BJ (cell line): ENCODE results near the gene GULP1. TPM values are rescaled to one million over a fixed set of nuclear protein-coding genes. Genes with fewer than 3 reads are reported as not detected.

Source experiments
- CTCF ChIA-PET: fragments of 350-600 bp; formaldehyde crosslinking; extraction: SDS; loops from one replicate; lab custom pipeline; 2021; ENCODE audit warnings: antibody characterized with exemption, inconsistent platforms; lab: Yijun Ruan, JAX
- POLR2A ChIA-PET: fragments of 300-600 bp; sonication (Branson Sonifier 250); formaldehyde crosslinking; extraction: SDS; loops from one replicate; lab custom pipeline; 2021; ENCODE audit warnings: antibody characterized with exemption; lab: Charles Lee
- DNase-seq: peaks from one replicate; pipeline ENCODE4 v3.0.0-alpha.2; 2011; ENCODE audit warnings: low read depth
- H3K27me3 ChIP-seq: 2 replicates; pipeline ENCODE4 v1.6.0; 2011; ENCODE audit warnings: low read length; ENCODE audit not compliant: control insufficient read depth, insufficient read depth
- H3K36me3 ChIP-seq: 2 replicates; pipeline ENCODE4 v1.5.1; 2011; ENCODE audit warnings: low read length; ENCODE audit not compliant: control insufficient read depth, insufficient read depth
- H3K4me3 ChIP-seq: 2 replicates; pipeline ENCODE4 v1.5.1; 2011; ENCODE audit warnings: low read depth, mild to moderate bottlenecking, control low read depth, low read length
- CTCF ChIP-seq: IDR thresholded peaks from 2 replicates; pipeline ENCODE4 v1.5.1; 2011; ENCODE audit warnings: low read depth, mild to moderate bottlenecking, control low read depth, inconsistent platforms, low read length, moderate library complexity; ENCODE audit not compliant: insufficient read depth
- polyA plus RNA-seq: library from polyadenylated mRNA; depleted of rRNA; stranded (reverse); fragments of >200 nt; gene quantifications from 2 replicates; pipeline ENCODE4 v1.2.3, GENCODE V29; 2011

Gene GULP1
- polyA plus RNA-seq, 1 experiment, result 31.0 TPM

- H3K27me3 ChIP-seq, result no peaks in the 10 kb centered on the region
- H3K36me3 ChIP-seq, result no peaks in the 10 kb centered on the region
- POLR2A ChIA-PET, result no interaction called here
- DNase-seq, result no peak
- CTCF ChIA-PET, result interaction anchor here (0.6 kb wide), 1 partner anchor 24 kb away, joined by 3 read pairs; no protein-coding TSS in a partner anchor
- H3K4me3 ChIP-seq, result no peak overlapping the region
- TF ChIP-seq CTCF, result no peak
These were observed 181.6 kb downstream of the GULP1 start for GRCh38 chr2:188473306-188473705.

GRCh38 chr2:188474316-188474715, 182.6 kb downstream of the GULP1 start:
- Histone ChIP-seq H3K4me3 (no peak overlapping the region), H3K27me3 (no peaks in the 10 kb centered on the region), H3K36me3 (no peaks in the 10 kb centered on the region)
- ChIA-PET CTCF (no interaction called here), POLR2A (no interaction called here)
- TF ChIP-seq CTCF, result no peak
- DNase-seq, result no peak

GRCh38 chr2:188475945-188476344, 184.3 kb downstream of the GULP1 start:
- Histone ChIP-seq H3K4me3 (no peak overlapping the region), H3K27me3 (no peaks in the 10 kb centered on the region), H3K36me3 (no peaks in the 10 kb centered on the region)
- ChIA-PET CTCF (interaction anchor here (0.8 to 1.0 kb wide), 2 partner anchors 9 kb away, joined by 3 read pairs; no protein-coding TSS in a partner anchor), POLR2A (no interaction called here)
- no peak for TF ChIP-seq CTCF
- no peak for DNase-seq

GRCh38 chr2:188477564-188478103, 186.0 kb downstream of the GULP1 start:
- Histone ChIP-seq H3K4me3 (no peak overlapping the region), H3K27me3 (no peaks in the 10 kb centered on the region), H3K36me3 (no peaks in the 10 kb centered on the region)
- no peak for TF ChIP-seq CTCF
- DNase-seq, result no peak
- CTCF ChIA-PET, result no interaction called here
- POLR2A ChIA-PET, result no interaction called here

- CTCF ChIA-PET, result interaction anchor here (0.6 kb wide), 1 partner anchor 934 kb away, joined by 3 read pairs; no protein-coding TSS in a partner anchor
- no peak for DNase-seq
- H3K27me3 ChIP-seq, result no peaks in the 10 kb centered on the region
- no peak overlapping the region for H3K4me3 ChIP-seq
- TF ChIP-seq CTCF, result no peak
- H3K36me3 ChIP-seq, result no peaks in the 10 kb centered on the region
- POLR2A ChIA-PET, result no interaction called here
These were observed 187.1 kb downstream of the GULP1 start for GRCh38 chr2:188478724-188479123.
